Stimulated activated CD4-positive, alpha-beta T cell treated with anti-CD3 and anti-CD28 coated beads, TNF-alpha, amount 100 ng/mL, for 1 hour (primary cell): ENCODE measurements around the gene LNX1.

Experiments used
- DNase-seq, 3 donors: peaks; one replicate each; pipeline ENCODE4 v3.0.0-alpha.2; 2020; ENCODE audit warnings: low read depth in 3 of 3, low spot score in 1 of 3

The LNX1 gene

GRCh38 chr4:53573696-53574095 is 17.6 kb downstream of the LNX1 start:
- no peak for DNase-seq

GRCh38 chr4:53572600-53572994 is 18.7 kb downstream of the LNX1 start:
- no peak for DNase-seq

GRCh38 chr4:53571936-53572599 is 19.2 kb downstream of the LNX1 start:
- no peak for DNase-seq

- no peak for DNase-seq
These were observed 27.5 kb downstream of the LNX1 start for GRCh38 chr4:53563824-53564223.

- no peak for DNase-seq
These were observed 28.9 kb downstream of the LNX1 start for GRCh38 chr4:53562409-53562808.

GRCh38 chr4:53559021-53559620 is 32.2 kb downstream of the LNX1 start:
- DNase-seq: no peak

- no peak for DNase-seq
These were observed 33.1 kb downstream of the LNX1 start for GRCh38 chr4:53558065-53558801.

GRCh38 chr4:53557669-53558064 is 33.6 kb downstream of the LNX1 start:
- DNase-seq: no peak

- DNase-seq: no peak
These were observed 34.6 kb downstream of the LNX1 start for GRCh38 chr4:53556651-53557050.

- no peak for DNase-seq
These were observed 37.6 kb downstream of the LNX1 start for GRCh38 chr4:53553486-53554210.

- no peak for DNase-seq
These were observed 38.6 kb downstream of the LNX1 start for GRCh38 chr4:53552711-53553110.

GRCh38 chr4:53551958-53552357 is 39.3 kb downstream of the LNX1 start:
- DNase-seq: no peak

GRCh38 chr4:53551281-53551864 is 39.9 kb downstream of the LNX1 start:
- DNase-seq: no peak

GRCh38 chr4:53548662-53549061 is 42.6 kb downstream of the LNX1 start:
- DNase-seq: no peak

- no peak for DNase-seq
These were observed 43.3 kb downstream of the LNX1 start for GRCh38 chr4:53547983-53548382.

- no peak for DNase-seq
These were observed 45.2 kb downstream of the LNX1 start for GRCh38 chr4:53545942-53546581.

GRCh38 chr4:53545273-53545672 is 46.0 kb downstream of the LNX1 start:
- DNase-seq: no peak

- no peak for DNase-seq
These were observed 47.7 kb downstream of the LNX1 start for GRCh38 chr4:53543561-53543960.

GRCh38 chr4:53541577-53542206 is 49.6 kb downstream of the LNX1 start:
- no peak for DNase-seq

- no peak for DNase-seq
These were observed 52.5 kb downstream of the LNX1 start for GRCh38 chr4:53538756-53539155.
